GM18909 (cell line): Measurements from ENCODE around the gene GIPC2.
"Not testable (repeated sequence)": the region's sequence is repeated elsewhere in the genome, so short reads cannot be mapped to it uniquely, and the experiment has no call there.

Experiments
- ATAC-seq: cut with Tn5 transposase; IDR thresholded peaks from one replicate; pipeline ENCODE4 v1.9.1; 2021; ENCODE audit warnings: mild to moderate bottlenecking; ENCODE audit not compliant: unreplicated experiment, poor library complexity

GIPC2 gene

DNA sequence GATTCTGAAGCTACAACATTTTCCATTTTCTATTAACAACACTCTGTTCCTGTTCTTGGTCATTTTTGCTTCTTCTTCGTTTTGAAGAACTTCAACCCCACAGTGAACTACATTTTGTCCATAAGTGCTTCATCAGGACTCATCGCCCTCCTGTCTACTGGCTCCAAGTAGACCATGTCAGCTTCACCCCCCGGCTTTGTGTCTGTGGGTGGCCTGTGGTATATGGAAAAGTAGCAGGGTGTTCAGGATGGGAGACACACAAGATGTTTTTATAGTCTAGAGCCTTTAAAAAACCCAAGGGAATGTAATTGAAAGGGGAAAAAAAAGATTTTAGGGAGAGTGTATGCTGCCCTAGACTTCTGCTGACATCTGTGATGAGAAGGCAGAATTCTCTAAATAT lies 46.1 kb downstream of the GIPC2 start:
- ATAC-seq = no peak

DNA sequence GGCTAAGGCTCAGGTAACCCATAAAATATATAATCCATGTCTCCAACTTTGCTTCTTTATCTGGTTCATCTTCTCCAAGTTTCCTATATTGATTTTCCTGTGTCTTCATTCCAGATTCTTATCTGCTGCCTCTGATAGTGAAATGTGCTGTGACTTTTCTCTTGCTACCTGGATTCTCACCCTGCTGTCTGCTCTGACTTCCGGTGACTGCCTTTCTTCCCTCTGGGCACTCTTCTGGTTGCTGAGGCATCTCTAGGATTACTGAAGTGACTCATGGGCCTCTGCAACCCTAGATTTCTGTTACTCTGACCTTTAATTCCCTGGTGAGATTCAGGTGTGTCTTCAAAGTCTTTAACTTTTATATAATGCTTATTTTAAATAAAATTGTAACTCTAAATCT lies 46.9 kb downstream of the GIPC2 start:
- no peak for ATAC-seq

DNA sequence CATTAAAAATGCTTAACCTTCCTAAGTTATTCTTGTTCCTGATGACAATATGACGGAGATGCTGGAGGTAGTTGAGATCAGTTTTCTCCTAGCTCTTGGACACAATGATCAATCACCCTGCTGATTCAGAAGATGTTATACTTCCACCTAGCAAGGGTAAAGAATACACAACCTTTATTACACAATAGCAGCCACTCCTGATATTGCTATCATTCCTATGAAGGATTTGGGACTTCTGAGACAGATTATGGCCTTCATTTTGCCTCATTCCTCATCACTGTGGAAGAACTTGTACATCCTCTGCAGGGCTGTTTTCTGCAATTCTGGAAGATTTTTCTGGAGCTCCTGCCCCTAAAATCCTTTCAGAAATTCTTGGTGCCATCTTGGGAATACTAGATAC lies 47.8 kb downstream of the GIPC2 start:
- ATAC-seq = no peak

GRCh38 chr1:78094639-78095038 lies 48.9 kb downstream of the GIPC2 start:
- ATAC-seq = no peak

DNA sequence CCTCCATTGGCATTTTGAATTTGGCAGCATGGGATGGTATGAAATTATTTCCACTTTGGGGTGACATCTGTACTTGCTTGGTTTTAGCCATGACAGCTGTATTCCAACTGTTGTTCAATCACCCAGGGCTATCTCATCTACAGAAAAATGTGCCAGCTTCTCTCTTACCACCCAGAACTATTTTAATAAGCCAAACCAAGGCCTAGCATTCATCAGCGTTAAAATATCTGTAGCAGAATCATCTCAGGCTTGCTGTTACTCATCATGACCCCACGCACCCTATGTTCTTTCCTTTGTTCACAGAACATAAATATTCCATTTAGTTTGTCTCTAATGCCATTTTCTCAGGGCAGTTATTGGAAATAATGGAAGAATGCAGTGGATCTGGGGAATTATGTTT lies 49.8 kb downstream of the GIPC2 start:
- ATAC-seq = no peak

GRCh38 chr1:78096017-78096416 lies 50.3 kb downstream of the GIPC2 start:
- no peak for ATAC-seq

- ATAC-seq = no peak
These were observed 51.2 kb downstream of the GIPC2 start for GRCh38 chr1:78096976-78097375.

- ATAC-seq = no peak
These were observed 55.3 kb downstream of the GIPC2 start for GRCh38 chr1:78101051-78101450.

DNA sequence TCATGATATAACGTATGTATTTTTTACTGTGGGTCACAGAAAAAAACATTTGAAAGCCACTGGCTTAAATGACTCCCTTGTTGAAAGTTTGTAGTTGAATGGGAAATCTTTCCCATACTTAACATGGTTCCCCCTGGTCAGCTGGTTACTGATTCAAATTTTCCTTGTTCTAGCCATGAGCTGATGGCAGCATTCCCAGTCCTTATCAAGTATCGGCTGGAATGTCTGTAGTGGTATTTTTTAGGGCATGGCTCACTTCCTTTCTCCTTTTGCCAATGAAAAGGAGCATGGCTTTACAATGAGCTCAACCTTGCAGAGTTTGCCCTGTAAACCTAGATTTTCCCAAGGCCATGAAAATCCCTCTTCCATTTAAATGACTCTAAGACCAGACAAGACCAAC lies 55.7 kb downstream of the GIPC2 start:
- no peak for ATAC-seq

GRCh38 chr1:78102082-78102481 lies 56.3 kb downstream of the GIPC2 start:
- ATAC-seq = no peak

DNA sequence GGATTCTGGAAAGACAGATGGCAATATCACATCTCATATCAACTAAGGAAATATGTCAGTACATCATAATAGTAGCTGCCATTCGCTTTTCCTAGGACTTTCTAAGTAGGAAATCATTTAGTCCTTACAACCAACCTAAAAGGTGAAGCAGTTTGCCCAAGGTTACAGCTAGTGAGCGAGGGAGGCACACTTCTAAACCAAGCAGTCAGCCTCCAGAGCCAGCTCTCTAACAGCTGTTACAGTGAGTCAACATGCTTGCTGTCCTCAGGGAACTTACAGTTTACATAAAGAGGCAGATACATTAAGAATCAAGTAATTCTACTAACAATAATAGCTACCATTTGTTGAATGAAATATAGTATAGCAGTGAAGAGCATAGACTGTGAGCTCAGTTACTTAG lies 57.1 kb downstream of the GIPC2 start:
- ATAC-seq = no peak

- ATAC-seq = no peak
These were observed 58.6 kb downstream of the GIPC2 start for GRCh38 chr1:78104322-78104721.

DNA sequence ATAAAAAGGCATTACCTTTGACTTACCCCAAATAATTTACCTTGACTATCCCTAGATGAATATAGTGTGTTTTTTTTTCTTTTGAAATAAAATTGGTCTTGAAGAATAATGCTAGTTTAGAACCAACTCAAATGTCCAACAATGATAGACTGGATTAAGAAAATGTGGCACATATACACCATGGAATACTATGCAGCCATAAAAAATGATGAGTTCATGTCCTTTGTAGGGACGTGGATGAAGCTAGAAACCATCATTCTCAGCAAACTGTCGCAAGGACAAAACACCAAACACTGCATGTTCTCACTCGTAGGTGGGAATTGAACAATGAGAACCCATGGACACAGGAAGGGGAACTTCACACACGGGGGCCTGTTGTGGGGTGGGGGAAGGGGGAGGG lies 63.9 kb downstream of the GIPC2 start:
- not testable (repeated sequence) for ATAC-seq

- ATAC-seq = no peak
These were observed 67.6 kb downstream of the GIPC2 start for GRCh38 chr1:78113156-78113916.

- ATAC-seq = peak; percentile 94
These were observed 68.5 kb downstream of the GIPC2 start for GRCh38 chr1:78114034-78114956.

DNA sequence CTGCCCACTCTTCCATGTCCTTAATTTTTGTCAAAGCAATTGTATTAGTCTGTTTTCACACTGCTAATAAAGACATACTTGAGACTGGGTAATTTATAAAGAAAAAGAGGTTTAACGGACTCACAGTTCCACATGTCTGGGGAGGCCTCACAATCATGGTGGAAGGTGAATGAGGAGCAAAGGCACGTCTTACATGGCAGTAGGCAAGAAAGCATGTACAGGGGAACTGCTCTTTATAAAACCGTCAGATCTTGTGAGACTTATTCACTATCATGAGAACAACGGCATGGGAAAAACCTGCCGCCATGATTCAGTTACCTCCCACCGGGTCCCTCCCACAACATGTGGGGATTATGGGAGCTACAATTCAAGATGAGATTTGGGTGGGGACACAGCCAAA lies 74.7 kb downstream of the GIPC2 start:
- not testable (repeated sequence) for ATAC-seq

- no peak for ATAC-seq
These were observed 75.9 kb downstream of the GIPC2 start for GRCh38 chr1:78121710-78122109.

- no peak for ATAC-seq
These were observed 76.6 kb downstream of the GIPC2 start for GRCh38 chr1:78122389-78122788.

DNA sequence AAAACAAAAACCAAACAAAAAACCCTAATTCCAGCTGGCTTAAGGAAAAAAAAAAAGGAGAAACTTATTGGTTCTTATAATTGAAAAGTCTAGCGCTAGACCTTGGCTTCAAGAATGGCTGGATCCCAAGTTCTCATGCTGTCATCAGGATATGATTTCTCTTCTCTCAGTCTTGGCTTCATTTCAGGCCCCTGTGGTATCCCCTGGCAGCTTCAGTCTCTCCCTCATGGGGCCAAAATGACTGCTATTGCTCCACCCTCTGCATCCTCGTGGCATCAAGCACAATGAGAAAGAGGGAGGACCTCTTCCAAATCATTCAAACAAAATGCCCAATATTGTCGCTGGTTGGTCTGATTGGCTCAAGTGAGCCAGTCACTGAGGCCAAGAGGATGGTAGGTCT lies 80.7 kb downstream of the GIPC2 start:
- no peak for ATAC-seq

- no peak for ATAC-seq
These were observed 86.6 kb downstream of the GIPC2 start for GRCh38 chr1:78132174-78132947.

DNA sequence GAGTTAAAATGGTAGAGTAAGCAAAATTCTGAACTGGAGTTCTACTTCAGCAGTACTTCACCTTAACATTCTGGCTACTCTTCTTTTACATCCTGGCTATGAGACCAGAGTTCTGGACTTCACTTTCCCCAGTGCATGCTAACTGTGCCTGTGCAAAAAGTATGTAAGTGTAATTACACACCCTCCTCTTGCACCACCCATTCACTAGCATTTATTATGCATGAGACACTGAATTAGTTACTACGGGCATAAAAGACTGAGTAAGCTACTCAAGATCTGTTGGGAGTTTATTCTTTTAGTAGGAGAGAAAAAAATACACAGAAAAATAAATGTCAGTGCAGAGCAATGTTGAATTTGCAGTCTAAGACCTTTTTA lies 87.2 kb downstream of the GIPC2 start:
- ATAC-seq = no peak
